HG02840 (cell line): Measurements from ENCODE around the gene NUDT22.

Experiments used
- ATAC-seq: cut with Tn5 transposase; IDR thresholded peaks from one replicate; pipeline ENCODE4 v1.9.1; 2021; ENCODE audit warnings: mild to moderate bottlenecking, moderate library complexity, moderate number of reproducible peaks; ENCODE audit not compliant: unreplicated experiment, low FRiP score

The NUDT22 gene

DNA sequence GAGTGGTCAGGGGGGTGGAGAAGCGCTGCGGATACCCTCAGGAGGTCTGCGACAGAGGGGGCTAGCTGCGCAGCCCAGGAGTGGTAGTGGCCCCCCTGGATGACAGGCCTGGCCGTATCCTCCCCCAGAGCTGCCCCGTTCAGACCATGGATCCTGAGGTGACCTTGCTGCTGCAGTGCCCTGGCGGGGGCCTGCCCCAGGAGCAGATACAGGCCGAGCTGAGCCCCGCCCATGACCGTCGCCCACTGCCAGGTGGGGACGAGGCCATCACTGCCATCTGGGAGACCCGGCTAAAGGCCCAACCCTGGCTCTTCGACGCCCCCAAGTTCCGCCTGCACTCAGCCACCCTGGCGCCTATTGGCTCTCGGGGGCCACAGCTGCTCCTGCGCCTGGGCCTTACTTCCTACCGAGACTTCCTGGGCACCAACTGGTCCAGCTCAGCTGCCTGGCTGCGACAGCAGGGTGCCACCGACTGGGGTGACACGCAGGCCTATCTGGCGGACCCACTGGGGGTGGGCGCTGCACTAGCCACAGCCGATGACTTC lies 505 bp downstream of the NUDT22 start:
- ATAC-seq, result no peak

DNA sequence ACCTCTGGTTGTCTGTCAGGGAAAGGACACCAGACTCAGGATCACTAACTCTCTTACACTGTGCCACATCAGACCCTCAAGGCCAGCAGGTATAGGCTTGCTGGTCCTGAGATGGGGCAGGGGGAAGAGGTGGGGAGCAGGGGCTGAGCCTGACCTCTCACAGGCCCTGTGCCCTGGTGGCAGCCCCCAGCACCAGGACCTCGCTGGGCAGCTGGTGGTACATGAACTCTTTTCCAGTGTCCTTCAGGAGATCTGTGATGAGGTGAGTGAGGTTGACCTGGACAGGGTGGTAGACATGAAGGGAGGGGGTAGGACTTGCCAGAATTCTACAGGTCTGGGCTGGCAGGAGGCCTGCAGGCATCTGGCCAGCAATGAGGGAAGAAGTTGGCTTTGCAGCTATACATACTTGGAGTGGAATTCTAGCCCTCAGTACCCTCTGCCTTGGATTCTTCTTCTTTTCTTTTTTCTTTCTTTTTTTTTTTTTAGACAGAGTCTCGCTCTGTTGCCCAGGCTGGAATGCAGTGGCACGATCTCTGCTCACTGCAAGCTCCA lies 1.4 kb downstream of the NUDT22 start:
- no peak for ATAC-seq

DNA sequence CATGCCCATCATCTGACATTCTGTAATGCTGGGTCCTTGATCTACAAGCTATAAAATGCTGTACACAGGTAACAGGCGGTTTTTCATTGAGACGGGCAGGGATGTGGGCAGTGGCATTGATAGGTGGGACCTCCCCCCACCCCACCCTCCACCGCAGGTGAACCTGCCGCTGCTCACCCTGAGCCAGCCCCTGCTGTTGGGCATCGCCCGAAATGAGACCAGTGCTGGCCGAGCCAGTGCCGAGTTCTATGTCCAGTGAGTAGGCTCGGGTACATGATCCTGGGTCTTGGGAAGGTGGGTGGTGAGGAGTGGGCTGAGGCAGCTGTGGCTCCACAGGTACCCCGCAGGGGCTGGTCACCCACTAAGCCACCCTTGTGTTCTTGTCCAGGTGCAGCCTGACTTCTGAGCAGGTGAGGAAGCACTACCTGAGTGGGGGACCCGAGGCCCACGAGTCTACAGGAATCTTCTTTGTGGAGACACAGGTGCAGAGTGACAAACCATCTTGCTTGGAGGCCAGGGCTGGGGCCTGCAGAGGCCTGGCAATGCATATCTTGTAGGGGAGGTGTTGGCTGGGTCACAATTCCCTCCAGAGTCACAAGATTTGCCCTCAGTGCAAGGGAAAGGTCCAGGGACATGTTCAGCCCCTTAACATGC lies 3.1 kb downstream of the NUDT22 start:
- no peak for ATAC-seq

DNA sequence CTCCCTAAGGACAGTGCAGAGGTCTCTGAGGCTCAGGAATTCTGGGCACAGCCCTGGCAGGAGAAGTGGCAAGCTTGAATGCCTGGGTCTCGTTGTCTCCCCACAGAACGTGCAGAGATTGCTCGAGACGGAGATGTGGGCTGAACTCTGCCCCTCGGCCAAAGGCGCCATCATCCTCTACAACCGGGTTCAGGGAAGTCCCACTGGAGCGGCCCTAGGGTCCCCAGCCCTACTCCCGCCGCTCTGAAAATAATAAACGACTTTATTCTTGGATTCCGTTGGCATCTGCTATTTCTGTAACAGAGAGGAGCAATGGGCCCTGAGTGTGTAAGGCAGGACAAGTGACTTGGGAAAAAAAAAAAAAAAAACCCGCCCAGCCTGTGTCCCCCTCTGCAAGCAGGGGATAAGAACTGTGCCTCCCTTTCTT lies 3.7 kb downstream of the NUDT22 start:
- ATAC-seq, result no peak

DNA sequence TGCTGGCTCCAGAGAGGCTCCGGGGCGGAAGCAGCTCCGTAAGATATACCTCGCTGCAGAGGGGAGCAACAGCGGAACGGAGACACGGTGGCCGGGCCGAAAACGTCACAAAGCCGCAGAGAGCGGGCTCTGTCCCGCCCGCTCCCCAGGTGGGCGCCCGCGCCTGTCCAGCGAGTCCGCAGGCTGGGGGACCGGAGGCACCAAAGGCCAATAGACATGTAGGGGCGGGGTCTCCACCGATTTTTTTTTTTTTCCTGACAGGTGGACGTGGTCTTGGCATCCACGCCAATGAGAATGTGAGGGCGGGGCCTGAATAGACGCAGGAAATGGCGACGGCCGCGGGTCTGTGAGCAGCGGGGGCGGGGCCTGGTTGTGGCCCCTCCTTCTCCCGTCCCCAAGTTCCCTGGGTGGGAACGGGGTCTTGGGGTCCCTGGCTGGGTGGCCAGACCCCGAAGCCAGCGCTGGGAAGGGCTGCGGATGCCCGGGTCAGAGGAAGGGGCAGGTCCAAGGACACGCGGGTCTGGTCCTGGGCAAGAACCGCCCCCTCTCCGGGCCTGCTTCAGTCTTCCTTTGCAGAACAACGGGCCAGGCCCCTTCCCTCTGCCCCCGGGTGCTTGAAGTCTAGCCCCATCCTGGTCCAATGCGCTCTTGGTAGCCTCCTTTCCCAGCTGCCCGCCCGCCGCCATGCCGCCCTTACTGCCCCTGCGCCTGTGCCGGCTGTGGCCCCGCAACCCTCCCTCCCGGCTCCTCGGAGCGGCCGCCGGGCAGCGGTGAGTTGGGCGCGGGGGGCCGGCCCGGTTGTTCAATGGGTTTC lies 4.3 kb downstream of the NUDT22 start, which contains the start of gene DNAJC4:
TSS of gene DNAJC4 (plus strand) at position 378 of the 814 bp plus-strand sequence. CDS start at position 685, 307 bp downstream.
- ATAC-seq, result peak; percentile 41

DNA sequence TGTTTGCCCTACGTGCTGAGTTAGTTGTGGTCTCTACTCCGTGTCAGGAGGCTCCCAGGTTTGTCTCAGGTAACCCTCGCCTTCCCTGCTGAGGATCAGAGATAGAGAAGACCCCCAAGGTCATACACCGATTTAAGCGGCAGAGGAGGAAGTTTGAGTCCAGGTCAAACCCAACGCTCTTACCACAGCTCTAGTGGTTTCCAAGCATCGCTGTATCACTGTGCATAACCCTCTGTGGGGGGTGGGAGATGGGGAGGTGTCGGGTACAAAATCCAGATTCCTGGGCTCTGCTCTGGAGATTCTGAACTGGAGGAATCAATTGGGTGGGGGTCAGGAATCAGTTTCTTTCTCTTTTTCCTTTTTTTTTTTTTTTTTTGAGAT lies 4.9 kb downstream of the NUDT22 start:
- ATAC-seq, result no peak

DNA sequence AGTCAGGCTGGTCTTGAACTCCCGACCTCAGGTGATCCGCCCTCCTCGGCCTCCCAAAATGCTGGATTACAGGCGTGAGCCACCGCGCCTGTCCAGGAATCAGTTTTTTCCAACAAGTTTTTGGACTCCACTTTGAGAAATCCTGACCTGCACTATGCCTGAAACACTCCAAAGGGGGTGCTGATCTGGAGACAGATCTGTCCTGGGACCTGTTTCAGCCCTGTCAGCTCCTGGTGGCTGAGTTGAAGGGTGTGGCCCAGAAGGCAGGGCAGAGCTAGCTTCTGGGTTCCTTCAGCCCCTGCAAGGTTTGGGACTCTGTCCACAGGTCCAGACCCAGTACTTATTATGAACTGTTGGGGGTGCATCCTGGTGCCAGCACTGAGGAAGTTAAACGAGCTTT lies 5.5 kb downstream of the NUDT22 start:
- ATAC-seq, result no peak

DNA sequence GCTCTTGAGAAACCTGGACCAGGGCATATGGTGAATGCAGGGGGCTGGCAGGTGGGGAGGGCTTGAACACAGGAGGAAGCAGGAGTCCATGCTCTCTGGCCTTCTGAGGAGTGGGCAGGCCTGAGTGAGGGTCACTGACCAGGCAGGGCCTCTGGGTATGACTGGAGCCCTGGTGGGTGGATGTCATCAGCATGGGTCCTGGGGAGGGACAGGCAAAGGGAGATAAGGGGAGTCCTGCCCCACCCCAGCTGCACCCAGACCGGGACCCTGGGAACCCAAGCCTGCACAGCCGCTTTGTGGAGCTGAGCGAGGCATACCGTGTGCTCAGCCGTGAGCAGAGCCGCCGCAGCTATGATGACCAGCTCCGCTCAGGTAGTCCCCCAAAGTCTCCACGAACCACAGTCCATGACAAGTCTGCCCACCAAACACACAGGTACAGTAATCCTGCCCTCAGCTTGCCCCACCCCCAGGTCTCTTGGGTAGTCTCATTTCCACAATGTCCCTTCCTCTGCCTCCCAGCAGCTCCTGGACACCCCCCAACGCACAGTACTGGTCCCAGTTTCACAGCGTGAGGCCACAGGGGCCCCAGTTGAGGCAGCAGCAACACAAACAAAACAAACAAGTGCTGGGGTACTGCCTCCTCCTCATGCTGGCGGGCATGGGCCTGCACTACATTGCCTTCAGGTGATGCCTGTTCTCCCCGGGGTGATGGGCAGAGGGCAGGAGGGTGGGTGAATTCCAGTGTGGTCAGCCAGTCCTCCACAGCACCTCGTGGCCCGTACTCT lies 6.3 kb downstream of the NUDT22 start:
- no peak for ATAC-seq

DNA sequence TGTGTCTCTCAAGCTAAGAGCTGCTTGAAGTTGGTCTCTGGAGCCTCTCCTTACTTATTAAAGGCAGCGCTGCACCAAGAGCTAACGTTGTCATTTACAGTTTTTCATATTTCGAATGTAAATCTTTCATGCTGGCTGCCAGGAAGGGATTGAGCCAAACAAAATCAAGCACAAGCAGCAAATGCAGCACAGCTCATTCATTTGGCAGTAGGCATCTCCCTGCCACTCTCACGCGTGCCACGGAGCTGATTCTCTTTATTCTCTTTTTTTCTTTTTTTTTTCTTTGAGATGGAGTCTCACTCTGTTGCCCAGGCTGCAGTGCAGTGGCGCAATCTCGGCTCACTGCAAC lies 6.9 kb downstream of the NUDT22 start:
- no peak for ATAC-seq

DNA sequence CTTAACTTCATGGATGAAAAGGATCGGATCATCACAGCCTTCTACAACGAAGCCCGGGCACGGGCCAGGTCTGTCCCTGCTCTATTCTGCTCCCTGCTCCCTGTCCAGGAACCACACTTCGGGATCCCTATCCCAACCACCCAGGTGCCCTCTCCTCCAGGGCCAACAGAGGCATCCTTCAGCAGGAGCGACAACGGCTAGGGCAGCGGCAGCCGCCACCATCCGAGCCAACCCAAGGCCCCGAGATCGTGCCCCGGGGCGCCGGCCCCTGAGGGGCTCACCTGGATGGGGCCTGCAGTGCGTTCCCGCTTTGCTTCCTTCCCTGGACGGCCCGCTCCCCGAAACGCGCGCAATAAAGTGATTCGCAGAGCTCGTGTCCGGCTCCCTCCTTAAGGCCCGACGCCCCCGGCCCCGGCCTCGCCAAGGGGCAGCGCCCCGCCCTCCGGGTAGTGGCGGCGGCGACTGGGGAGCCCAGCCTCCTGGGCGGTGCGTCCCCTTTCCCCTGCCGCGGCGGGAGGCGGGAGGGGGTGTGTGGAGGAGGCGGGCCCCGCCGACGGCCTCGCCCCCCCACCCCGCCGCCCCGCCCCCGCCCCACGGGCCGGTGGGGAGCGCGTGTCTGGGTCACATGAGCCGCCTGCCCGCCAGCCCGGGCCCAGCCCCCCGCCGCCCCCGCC lies 8.0 kb downstream of the NUDT22 start, which contains the start of gene VEGFB:
TSS of gene VEGFB (plus strand) at position 672 of the 674 bp plus-strand sequence. CDS start 250 bp downstream, outside the sequence.
- no peak for ATAC-seq

DNA sequence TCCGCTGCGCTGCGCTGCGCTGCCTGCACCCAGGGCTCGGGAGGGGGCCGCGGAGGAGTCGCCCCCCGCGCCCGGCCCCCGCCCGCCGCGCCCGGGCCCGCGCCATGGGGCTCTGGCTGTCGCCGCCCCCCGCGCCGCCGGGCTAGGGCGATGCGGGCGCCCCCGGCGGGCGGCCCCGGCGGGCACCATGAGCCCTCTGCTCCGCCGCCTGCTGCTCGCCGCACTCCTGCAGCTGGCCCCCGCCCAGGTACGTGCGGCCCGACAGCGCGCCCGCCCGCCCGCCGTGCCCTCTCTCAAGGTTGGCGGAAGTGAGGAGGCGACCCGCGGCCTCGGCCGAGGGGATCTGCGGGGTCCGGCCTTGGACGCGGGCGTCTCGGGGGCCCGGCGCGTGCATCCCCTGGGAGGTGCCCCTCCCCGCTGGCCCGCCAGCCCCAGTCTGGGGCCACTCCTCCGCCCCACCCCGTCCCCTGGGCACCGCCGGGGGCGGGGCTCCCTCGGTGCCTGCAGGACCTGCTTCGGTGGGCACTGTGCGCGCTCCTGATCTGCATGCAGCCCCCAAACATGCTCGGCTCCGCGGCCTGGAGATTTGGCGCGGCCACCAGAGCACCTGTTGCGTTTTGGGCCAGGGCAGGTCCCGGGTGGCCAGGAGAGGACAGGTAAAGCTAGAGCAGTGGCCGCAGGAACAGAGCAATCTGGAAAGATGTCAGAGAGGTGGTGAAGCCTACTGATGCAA lies 8.7 kb downstream of the NUDT22 start:
- ATAC-seq, result no peak

DNA sequence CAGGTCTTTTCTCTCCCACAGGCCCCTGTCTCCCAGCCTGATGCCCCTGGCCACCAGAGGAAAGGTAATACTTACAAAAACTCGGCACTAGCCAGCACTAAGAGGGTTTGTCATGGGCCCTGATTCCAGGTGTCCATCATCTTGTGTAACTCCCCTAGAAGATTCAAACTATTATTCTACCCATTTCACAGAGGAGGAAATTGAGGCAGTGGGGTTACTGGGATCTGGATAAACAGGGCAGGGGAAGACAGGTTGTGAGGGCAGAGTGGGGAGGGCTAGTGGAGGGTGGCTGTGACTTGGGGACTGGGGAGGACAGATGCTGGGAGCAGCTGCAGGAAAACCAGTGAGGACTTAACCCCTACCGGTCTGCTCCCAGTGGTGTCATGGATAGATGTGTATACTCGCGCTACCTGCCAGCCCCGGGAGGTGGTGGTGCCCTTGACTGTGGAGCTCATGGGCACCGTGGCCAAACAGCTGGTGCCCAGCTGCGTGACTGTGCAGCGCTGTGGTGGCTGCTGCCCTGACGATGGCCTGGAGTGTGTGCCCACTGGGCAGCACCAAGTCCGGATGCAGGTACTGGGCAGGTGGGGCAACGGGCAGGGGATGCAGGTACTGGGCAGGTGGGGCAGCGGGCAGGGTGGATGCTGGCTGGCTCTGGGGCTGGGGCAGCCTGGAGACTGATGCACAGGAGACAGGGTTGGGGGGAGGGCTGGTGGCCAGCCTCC lies 9.5 kb downstream of the NUDT22 start:
- ATAC-seq, result no peak

DNA sequence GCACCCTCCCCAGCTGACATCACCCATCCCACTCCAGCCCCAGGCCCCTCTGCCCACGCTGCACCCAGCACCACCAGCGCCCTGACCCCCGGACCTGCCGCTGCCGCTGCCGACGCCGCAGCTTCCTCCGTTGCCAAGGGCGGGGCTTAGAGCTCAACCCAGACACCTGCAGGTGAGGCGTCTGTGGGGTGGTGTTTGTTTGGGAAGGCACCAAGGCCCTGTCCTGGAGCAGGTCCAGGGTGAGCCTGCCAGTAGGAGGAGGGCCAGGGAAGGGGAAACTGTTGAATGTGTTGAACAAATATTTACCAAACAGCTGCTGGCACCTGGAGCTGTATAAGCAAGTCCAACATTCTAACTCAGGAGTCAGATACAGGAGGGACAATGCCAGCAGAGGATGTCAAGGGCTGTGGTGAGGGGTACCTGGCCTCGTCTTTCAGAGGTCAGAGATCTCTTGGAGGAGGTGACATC lies 11.4 kb downstream of the NUDT22 start:
- no peak for ATAC-seq

DNA sequence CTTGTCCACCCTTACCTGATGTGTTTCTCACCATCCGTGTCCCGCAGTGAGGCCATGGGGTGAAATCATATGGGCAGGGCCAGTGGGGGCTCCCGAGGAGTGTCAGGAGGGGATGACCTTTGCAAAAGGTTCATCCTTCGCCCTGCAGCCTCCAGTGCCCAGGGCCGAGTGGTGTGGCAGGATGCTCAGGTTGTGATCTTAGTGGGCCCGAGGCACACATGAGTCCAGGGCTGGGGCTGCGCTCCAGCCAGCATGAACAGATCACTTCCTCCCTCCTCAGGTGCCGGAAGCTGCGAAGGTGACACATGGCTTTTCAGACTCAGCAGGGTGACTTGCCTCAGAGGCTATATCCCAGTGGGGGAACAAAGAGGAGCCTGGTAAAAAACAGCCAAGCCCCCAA lies 12.0 kb downstream of the NUDT22 start:
- no peak for ATAC-seq

DNA sequence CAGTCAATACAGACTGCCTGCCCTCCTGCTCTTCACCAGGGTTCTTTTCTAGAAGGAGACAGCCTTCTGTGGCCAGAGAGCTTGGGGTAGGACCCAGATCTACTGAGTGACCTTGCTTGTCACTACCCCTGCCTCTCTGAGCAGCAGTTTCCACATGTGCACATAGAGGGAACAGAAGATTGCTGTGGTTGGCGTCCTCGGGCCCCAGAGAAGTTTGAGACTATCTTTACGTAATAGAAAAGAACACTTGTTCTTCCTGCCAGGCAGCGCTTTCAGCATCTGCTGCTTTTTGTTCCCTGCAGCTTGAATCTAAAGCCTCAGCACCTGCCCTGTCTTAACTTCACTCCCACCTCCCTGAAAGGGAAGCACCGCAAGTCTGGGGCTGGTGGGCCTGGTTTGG lies 12.9 kb downstream of the NUDT22 start:
- ATAC-seq, result no peak

DNA sequence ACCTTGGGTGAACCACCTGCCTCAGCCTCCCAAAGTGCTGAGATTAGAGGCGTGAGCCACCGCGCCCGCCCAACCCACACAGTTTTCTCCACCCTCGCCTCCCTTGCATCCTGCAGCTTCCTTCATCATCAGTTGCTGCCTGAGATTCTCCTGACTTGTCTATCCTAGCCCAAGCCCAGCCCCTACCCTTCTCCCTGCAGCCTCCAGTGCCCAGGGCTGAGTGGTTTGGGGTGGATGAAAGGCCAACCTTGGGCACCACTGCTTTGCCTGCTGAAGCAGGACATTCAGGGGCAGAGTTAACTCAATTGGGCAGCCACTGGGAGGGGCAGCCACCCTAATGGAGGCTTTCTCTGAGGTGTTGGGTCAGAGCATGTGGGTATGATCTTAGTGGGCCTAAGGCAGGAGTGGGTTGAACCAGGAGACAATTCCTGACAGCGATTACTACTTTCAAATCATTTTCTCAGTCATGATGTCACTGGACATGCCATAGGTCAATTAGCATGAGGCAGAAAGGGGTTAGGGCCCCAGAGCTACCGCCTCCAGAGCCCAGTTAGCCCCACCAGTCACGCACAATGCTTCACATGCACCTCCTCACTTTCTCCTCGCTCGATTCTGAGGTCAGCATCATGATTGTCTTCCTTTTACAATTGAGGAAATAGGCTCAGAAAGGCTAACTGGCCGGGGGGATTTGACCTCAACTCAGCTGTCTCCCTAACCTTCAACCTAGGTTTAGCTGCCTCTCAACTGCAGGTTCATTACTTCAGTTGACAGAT lies 13.8 kb downstream of the NUDT22 start:
- ATAC-seq, result no peak

DNA sequence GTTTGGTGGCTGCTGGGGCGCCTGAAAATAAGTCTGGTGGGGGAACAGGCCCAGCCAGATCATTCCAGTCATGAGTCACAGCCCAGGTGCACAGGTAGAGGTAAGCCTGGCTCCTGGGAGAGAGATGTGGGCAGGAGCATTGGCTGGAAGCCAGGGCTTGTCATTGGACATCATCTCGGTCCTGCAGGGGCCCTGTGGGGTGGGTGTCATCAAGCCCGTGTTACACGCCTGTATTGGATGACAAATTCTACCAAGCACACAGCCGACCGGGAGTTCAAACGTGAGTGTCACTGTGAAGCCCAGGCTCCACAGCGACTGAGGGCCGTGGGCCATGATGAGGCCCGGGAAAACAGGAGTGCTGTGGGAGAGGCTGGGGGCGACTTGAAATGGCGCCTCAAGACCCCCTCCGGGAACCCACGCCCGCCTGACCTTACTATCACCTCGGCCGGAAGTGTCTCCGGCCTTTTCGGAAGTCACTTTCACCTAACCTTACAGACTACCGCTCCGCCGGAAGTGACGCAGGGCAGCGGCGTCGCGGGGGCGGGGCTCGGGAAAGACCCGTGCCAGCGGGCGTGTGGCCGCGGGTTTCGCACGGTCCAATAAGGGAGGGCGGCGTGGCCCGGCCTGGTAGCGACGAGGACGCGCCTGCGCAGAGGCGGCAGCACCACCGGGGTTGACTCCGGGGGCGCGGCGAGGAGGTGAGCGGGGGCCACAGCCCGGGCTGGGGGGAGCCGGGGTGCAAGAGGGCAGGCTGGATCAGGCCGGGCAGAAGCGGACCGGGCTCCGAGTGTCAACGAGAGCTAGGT lies 14.6 kb downstream of the NUDT22 start, which contains the start of gene FKBP2:
TSS of gene FKBP2 (plus strand) at position 661 of the 806 bp plus-strand sequence. CDS start 1,293 bp downstream, outside the sequence.
- peak; percentile 52 for ATAC-seq
